ENCODE results near the gene SPTLC1. TPM values are rescaled to one million over a fixed set of nuclear protein-coding genes. Genes with fewer than 3 reads are reported as not detected.

Gene SPTLC1
- total and polyA plus RNA-seq, 2 donors (not counting 1 experiment from before 2014, with no cell fraction given) = 26.6 to 53.5 TPM

DNA sequence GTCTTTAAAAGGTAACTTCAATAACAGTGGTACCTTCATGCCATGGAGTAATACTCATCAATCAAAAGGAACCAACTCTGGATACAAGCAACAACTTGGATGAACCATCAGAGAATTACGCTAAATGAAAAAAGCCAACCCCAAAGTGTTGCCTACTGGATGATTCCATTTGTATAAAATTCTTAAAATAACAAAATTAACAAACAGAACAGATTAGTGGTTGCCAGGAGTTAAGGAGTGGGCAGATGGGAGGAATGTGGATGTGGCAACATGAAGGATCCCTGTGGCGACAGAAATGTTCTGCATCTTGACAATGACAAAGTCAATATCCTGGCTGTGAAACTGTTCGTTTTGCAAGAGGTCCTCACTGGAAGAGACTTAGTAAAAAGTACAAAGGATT, 50.5 kb downstream of the SPTLC1 start:
- Histone ChIP-seq H3K9me3 (ENCODE audit: control extremely low read depth in 1 of 3, control insufficient read depth in 2 of 3, insufficient read depth in 1 of 3, low read length in 2 of 3) (peaks cover 5 to 25% (median 6%) of the 10 kb centered on the region in 3 donors), H4K20me1 (ENCODE audit: control insufficient read depth, insufficient read depth, low read length, poor library complexity, severe bottlenecking) (peaks cover 3% of the 10 kb centered on the region), H2AFZ (ENCODE audit: insufficient read depth, low read depth, low read length, poor library complexity, severe bottlenecking) (no peak overlapping the region), H3K9ac (ENCODE audit: low read length) (no peak overlapping the region), H3K27me3 (replicated peaks in 1 of 4; ENCODE audit: control extremely low read depth in 1 of 4, control insufficient read depth in 3 of 4, insufficient read depth in 4 of 4, low read length in 3 of 4) (no peaks in the 10 kb centered on the region), H3K4me1 (ENCODE audit: control insufficient read depth in 2 of 2, insufficient read depth in 2 of 2, low read length in 2 of 2) (no peaks in the 10 kb centered on the region), H3K79me2 (ENCODE audit: control insufficient read depth, insufficient read depth, low read length) (no peaks in the 10 kb centered on the region), H3K36me3 (replicated peaks in 1 of 2; ENCODE audit: control extremely low read depth in 1 of 2, control insufficient read depth in 1 of 2, extremely low read depth in 1 of 2, insufficient read depth in 2 of 2, low read length in 1 of 2) (peaks cover 24 to 68% of the 10 kb centered on the region in 2 experiments), H3K4me2 (replicated peaks; ENCODE audit: low read depth, low read length, poor library complexity, severe bottlenecking) (no peak overlapping the region), H3K27ac (ENCODE audit: low read length in 2 of 2) (no peak overlapping the region), H3K4me3 (ENCODE audit: control extremely low read depth in 1 of 5, extremely low read depth in 1 of 5, insufficient read depth in 1 of 5, low read depth in 2 of 5, low read length in 4 of 5) (no peak overlapping the region)
- ChIA-PET CTCF (no interaction called here), POLR2A (no interaction called here)
- Mint-ChIP-seq H3K4me1 (no peaks in the 10 kb centered on the region), H3K27me3 (no peaks in the 10 kb centered on the region), H3K4me3 (no peak overlapping the region), H3K9me3 (ENCODE audit: insufficient read depth) (peaks cover 11% of the 10 kb centered on the region), H3K27ac (no peak overlapping the region)
- TF ChIP-seq, protein P1, sequence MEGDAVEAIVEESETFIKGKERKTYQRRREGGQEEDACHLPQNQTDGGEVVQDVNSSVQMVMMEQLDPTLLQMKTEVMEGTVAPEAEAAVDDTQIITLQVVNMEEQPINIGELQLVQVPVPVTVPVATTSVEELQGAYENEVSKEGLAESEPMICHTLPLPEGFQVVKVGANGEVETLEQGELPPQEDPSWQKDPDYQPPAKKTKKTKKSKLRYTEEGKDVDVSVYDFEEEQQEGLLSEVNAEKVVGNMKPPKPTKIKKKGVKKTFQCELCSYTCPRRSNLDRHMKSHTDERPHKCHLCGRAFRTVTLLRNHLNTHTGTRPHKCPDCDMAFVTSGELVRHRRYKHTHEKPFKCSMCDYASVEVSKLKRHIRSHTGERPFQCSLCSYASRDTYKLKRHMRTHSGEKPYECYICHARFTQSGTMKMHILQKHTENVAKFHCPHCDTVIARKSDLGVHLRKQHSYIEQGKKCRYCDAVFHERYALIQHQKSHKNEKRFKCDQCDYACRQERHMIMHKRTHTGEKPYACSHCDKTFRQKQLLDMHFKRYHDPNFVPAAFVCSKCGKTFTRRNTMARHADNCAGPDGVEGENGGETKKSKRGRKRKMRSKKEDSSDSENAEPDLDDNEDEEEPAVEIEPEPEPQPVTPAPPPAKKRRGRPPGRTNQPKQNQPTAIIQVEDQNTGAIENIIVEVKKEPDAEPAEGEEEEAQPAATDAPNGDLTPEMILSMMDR (IDR thresholded peaks at IDR 0.05) = no peak
- no peak for TF ChIP-seq EZH2 (IDR thresholded peaks at IDR 0.05; ENCODE audit: borderline replicate concordance, insufficient read depth, low read depth, low read length, poor library complexity, severe bottlenecking)
- WGBS (ENCODE audit: insufficient coverage) = 100% methylated on average over 1 of the region's 3 CpGs
- intact Hi-C loops (cut with micrococcal nuclease) = no loop called here
- DNase-seq = no peak
- no peak for ATAC-seq (ENCODE audit: low read depth)

DNA sequence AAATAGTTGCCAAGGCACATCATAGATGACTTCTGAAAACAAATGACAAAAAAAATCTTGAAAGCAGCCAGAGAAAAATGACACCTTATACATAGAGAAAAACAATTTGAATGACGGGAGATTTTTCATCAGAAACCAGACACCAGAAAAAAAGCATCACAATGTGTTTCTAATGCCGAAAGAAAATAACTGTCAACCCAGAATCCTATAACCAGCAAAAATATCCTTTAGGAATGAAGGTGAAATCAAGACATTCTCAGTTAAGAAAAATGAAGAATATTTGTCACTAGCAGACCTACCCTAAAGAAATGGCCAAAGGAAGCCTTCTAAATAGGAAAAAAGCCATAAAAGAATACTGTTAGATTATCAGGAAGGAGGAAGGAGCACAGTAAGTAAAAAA, 54.0 kb downstream of the SPTLC1 start:
- Histone ChIP-seq H3K79me2 (ENCODE audit: control insufficient read depth, insufficient read depth, low read length) (no peaks in the 10 kb centered on the region), H2AFZ (ENCODE audit: insufficient read depth, low read depth, low read length, poor library complexity, severe bottlenecking) (no peak overlapping the region), H3K9me3 (ENCODE audit: control extremely low read depth in 1 of 3, control insufficient read depth in 2 of 3, insufficient read depth in 1 of 3, low read length in 2 of 3) (peaks cover 5 to 25% (median 6%) of the 10 kb centered on the region in 3 donors), H3K9ac (ENCODE audit: low read length) (no peak overlapping the region), H4K20me1 (ENCODE audit: control insufficient read depth, insufficient read depth, low read length, poor library complexity, severe bottlenecking) (peaks cover 6% of the 10 kb centered on the region), H3K27me3 (replicated peaks in 1 of 4; ENCODE audit: control extremely low read depth in 1 of 4, control insufficient read depth in 3 of 4, insufficient read depth in 4 of 4, low read length in 3 of 4) (no peaks in the 10 kb centered on the region), H3K4me2 (replicated peaks; ENCODE audit: low read depth, low read length, poor library complexity, severe bottlenecking) (no peak overlapping the region), H3K4me3 (ENCODE audit: control extremely low read depth in 1 of 5, extremely low read depth in 1 of 5, insufficient read depth in 1 of 5, low read depth in 2 of 5, low read length in 4 of 5) (no peak overlapping the region), H3K36me3 (replicated peaks in 1 of 2; ENCODE audit: control extremely low read depth in 1 of 2, control insufficient read depth in 1 of 2, extremely low read depth in 1 of 2, insufficient read depth in 2 of 2, low read length in 1 of 2) (peaks cover 11 to 70% of the 10 kb centered on the region in 2 experiments), H3K27ac (ENCODE audit: low read length in 2 of 2) (no peak overlapping the region), H3K4me1 (ENCODE audit: control insufficient read depth in 2 of 2, insufficient read depth in 2 of 2, low read length in 2 of 2) (no peaks in the 10 kb centered on the region)
- no peak overlapping the region for H3K27ac Mint-ChIP-seq
- H3K4me1 Mint-ChIP-seq = no peaks in the 10 kb centered on the region
- ATAC-seq (ENCODE audit: low read depth) = no peak
- CTCF ChIA-PET = no interaction called here
- POLR2A ChIA-PET = interaction anchor here (0.6 kb wide), 1 partner anchor 1030 kb away, joined by 5 read pairs; no protein-coding TSS in a partner anchor
- no peaks in the 10 kb centered on the region for H3K27me3 Mint-ChIP-seq
- intact Hi-C loops (cut with micrococcal nuclease) = no loop called here
- H3K9me3 Mint-ChIP-seq (ENCODE audit: insufficient read depth) = peaks cover 11% of the 10 kb centered on the region
- H3K4me3 Mint-ChIP-seq = no peak overlapping the region
- TF ChIP-seq EZH2 (IDR thresholded peaks at IDR 0.05; ENCODE audit: borderline replicate concordance, insufficient read depth, low read depth, low read length, poor library complexity, severe bottlenecking) = no peak
- TF ChIP-seq, protein P1 (IDR thresholded peaks at IDR 0.05) = no peak
- DNase-seq = no peak
- WGBS (ENCODE audit: insufficient coverage) = no CpG with 5 or more reads among the region's 2 CpGs
